WTC11 (cell line): ENCODE measurements around the gene CTTNBP2NL.

Source experiments
- JAZF1 ChIP-seq: fragments of 250-450 bp; sonication (Bioruptor Pico); IDR thresholded peaks from 2 replicates; pipeline ENCODE4 v1.9.0; 2021; ENCODE audit warnings: moderate library complexity, mild to moderate bottlenecking, inconsistent platforms
- MAX ChIP-seq: sonication (generic); formaldehyde crosslinking; IDR thresholded peaks from 2 replicates; pipeline ENCODE4 v1.8.0; 2022; ENCODE audit warnings: mild to moderate bottlenecking, missing genetic modification reagents

DNA sequence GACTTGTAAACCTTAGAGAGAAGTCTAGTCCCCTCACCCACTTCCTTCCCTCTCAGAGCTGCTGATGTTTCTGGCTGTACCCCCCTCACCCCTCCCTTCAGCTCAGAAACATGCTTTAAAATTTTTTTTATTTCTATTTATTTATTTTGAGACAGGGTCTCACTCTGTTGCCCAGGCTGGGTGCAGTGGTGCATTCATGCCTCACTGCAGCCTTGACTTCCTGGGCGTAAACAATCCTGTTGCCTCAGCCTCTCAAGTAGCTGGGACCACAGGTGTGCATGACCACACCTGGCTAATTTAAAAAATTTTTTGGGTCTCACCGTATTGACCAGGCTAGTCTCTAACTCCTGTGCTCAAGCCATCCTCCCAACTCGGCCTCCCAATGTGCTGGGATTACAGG lies 109.9 kb downstream of the CTTNBP2NL start:
- TF ChIP-seq JAZF1 (CRISPR knock-in tag) = no peak
- TF ChIP-seq MAX (CRISPR knock-in tag) = no peak
